ENCODE data around the gene MYH3.
A peak's percentile ranks its signal among the peaks of the same experiment; 100 is the strongest.

Gene MYH3

DNA sequence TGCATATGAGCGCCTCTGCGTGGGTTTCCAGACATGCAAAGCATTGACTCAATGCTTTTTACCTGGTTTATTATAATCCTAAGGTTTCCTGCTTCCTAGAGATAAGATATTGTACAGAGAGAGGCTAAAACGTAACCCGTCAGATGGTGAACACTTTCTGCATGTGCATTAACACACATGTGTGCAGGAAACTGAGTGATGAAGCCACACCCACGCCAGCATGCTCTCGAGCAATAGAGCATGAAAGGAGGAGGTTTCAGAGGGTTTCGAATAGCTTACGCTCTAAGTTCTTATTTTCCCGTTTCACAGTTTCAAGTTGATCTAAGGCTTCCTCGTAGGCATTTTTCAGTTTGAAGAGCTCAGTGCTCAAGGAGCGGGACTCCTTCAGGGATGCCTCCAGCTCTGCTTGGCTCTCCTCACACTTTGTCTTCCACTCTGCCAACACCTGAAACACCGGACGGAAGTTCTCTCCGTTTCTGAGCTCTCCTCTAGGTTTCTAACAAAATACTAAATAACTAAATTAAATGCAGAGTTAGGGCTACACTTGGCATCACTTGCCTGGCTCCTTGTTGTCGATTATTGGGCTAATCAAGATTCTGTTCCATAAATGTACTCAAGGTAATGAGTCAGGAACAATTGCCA is 23.2 kb downstream of the MYH3 start:
- TF ChIP-seq, protein P1, sequence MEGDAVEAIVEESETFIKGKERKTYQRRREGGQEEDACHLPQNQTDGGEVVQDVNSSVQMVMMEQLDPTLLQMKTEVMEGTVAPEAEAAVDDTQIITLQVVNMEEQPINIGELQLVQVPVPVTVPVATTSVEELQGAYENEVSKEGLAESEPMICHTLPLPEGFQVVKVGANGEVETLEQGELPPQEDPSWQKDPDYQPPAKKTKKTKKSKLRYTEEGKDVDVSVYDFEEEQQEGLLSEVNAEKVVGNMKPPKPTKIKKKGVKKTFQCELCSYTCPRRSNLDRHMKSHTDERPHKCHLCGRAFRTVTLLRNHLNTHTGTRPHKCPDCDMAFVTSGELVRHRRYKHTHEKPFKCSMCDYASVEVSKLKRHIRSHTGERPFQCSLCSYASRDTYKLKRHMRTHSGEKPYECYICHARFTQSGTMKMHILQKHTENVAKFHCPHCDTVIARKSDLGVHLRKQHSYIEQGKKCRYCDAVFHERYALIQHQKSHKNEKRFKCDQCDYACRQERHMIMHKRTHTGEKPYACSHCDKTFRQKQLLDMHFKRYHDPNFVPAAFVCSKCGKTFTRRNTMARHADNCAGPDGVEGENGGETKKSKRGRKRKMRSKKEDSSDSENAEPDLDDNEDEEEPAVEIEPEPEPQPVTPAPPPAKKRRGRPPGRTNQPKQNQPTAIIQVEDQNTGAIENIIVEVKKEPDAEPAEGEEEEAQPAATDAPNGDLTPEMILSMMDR (IDR thresholded peaks at IDR 0.05) = no peak
- TF ChIP-seq ZFX (IDR thresholded peaks at IDR 0.05; ENCODE audit: borderline replicate concordance) = no peak
- H3K27ac ChIP-seq = no peak overlapping the region

DNA sequence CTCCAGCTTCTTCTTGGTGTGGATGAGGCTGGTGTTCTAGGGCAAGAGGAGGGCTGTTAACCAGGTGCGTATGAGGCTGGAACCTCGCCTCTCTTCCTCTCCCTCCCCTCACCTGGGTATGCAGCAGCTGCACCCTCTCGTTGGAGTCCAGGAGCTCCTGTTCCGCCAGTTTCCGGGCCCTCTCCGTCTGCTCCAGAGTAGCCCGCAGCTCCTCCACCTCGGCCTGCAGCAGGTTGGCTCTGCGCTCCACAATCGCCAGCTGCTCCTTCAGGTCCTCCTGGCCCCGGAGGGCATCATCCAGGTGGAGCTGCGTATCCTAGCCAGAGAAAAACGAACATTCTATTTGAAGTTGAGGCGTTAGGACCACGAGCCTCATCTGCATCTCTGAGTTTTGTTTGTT is 25.4 kb downstream of the MYH3 start:
- no peak overlapping the region for H3K27ac ChIP-seq
- TF ChIP-seq, protein P1 (IDR thresholded peaks at IDR 0.05) = no peak
- no peak for TF ChIP-seq ZFX (IDR thresholded peaks at IDR 0.05; ENCODE audit: borderline replicate concordance)

DNA sequence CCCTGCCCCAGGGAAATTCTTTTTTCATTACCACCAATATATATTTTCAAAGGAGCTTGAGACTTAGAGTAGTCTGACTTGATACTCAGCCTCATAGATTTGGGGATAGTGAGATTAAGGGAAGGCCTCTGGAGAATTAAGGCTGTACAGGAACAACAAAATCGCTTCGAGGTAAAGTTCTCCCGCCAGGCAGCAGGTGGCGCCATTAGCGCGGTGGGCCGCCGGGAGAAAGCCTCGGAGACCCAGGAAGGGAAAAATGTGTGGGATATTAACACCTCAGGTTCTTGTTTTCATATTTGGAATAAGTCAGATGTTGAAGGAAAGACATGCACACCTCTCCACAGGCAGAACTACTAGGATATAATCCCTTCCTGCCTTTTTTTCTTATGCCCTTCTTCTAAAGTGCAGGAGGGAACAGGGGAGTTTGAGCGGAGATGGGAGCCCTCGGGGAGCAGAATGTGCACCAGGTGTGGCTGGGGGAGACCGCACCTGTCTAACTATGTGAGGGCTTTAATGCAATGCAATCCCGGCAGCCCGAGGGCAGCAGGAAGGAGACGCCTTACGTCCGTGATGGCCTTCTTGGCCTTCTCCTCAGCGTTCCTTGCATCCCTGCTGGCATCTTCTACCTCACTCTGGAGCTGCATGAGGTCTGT is 25.9 kb downstream of the MYH3 start:
- TF ChIP-seq, protein P1 (IDR thresholded peaks at IDR 0.05) = peak; percentile 96
- no peak for TF ChIP-seq ZFX (IDR thresholded peaks at IDR 0.05; ENCODE audit: borderline replicate concordance)
- H3K27ac ChIP-seq = no peak overlapping the region

DNA sequence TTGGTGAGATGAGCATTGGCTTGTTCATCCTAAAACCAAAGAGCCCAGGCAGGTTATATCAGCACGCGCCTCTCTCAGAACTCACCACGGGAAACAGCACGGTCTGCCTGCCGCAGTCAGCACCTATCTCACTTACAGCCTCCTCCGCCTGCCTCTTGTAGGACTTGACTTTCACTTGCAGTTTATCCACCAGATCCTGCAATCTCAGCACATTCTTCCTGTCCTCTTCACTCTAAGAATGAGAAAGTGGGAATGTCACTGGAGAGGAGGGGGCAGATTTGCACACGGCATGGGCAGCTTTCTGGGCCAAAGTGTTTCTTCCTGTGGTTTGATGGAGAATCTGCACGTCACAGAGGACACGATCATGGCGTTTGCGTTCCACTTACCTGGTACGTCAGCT is 27.4 kb downstream of the MYH3 start:
- TF ChIP-seq ZFX (IDR thresholded peaks at IDR 0.05; ENCODE audit: borderline replicate concordance) = no peak
- TF ChIP-seq, protein P1 (IDR thresholded peaks at IDR 0.05) = no peak
- no peak overlapping the region for H3K27ac ChIP-seq

DNA sequence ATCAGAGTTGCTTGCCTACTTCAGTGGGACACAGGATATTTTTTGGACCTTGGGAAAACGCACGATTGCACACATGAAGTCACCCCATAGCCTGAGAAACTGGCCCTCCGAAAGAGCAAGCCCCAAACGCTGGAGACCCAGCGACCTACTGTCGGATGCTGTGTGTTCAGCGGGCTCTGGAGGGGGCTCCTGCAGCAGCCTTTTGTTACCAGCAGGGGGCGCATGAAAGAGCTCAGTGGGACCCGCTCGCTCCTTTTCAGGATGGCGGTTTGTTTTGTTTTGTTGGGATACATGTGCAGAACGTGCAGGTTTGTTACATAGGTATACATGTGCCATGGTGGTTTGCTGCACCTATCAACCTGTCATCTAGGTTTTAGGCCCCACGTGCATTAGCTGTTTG is 28.4 kb downstream of the MYH3 start:
- no peak for TF ChIP-seq ZFX (IDR thresholded peaks at IDR 0.05; ENCODE audit: borderline replicate concordance)
- TF ChIP-seq, protein P1 (IDR thresholded peaks at IDR 0.05) = peak; percentile 72
- H3K27ac ChIP-seq = no peak overlapping the region

DNA sequence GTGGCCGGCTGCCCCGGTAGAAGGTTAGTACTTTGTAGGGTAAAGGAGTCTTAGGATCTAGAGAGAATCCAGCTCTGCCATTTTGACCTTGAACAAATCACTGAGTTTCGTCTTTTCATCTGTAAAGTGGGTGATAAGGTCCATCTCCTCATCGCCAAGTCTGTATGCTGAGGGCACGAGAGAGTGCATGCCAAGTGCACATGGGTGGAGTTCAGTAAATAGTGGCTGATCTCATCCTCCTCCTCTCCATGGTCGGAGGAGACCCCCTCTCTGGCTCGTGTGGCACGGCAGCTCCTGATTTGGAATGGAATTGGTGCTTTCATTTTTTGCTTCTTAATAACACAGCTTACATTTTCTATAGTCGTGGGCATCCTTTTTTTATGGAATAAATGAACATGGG is 30.7 kb downstream of the MYH3 start:
- H3K27ac ChIP-seq = no peak overlapping the region
- TF ChIP-seq, protein P1 (IDR thresholded peaks at IDR 0.05) = no peak
- TF ChIP-seq ZFX (IDR thresholded peaks at IDR 0.05; ENCODE audit: borderline replicate concordance) = no peak

DNA sequence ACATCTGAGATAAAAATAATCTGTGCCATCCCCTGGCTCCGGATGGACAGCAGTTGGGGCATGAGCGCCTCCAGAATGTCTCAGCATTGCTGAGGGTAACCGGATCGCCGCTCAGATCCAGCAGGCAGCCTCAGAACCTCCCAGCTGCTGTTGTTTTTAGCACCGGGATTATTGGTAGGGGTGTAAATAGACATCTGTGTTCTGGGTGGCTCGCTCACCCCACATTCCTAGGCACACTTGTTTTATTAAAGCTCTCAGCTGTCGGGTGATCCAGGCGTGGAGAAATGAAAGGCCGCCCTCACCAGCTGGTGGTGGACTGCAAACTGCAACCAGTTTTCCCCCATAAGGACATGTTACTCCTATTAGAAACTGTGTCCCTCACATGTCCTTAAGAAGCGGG is 32.1 kb downstream of the MYH3 start:
- no peak overlapping the region for H3K27ac ChIP-seq
- no peak for TF ChIP-seq ZFX (IDR thresholded peaks at IDR 0.05; ENCODE audit: borderline replicate concordance)
- TF ChIP-seq, protein P1 (IDR thresholded peaks at IDR 0.05) = no peak
